Measurements from ENCODE around the gene CDK9.

Gene CDK9

GRCh38 chr9:127813686-127814226, 27.9 kb downstream of the CDK9 start:
- Histone ChIP-seq H3K9ac (ENCODE audit: low read length) (no peak overlapping the region), H3K36me3 (ENCODE audit: control insufficient read depth, insufficient read depth, low read length) (peaks cover 5% of the 10 kb centered on the region), H3K27me3 (ENCODE audit: control insufficient read depth, insufficient read depth, low read length) (no peaks in the 10 kb centered on the region), H3K4me1 (ENCODE audit: control insufficient read depth, insufficient read depth, low read length) (peaks cover 12% of the 10 kb centered on the region), H3K9me3 (ENCODE audit: control insufficient read depth, low read length) (no peaks in the 10 kb centered on the region), H3K4me3 (ENCODE audit: low read length) (no peak overlapping the region)

GRCh38 chr9:127814619-127815511, 29.0 kb downstream of the CDK9 start:
- H3K27me3 ChIP-seq (ENCODE audit: control insufficient read depth, insufficient read depth, low read length) = no peaks in the 10 kb centered on the region
- H3K4me3 ChIP-seq (ENCODE audit: low read length) = no peak overlapping the region
- no peaks in the 10 kb centered on the region for H3K9me3 ChIP-seq (ENCODE audit: control insufficient read depth, low read length)
- H3K4me1 ChIP-seq (ENCODE audit: control insufficient read depth, insufficient read depth, low read length) = peaks cover 3% of the 10 kb centered on the region
- peaks cover 5% of the 10 kb centered on the region for H3K36me3 ChIP-seq (ENCODE audit: control insufficient read depth, insufficient read depth, low read length)
- H3K9ac ChIP-seq (ENCODE audit: low read length) = no peak overlapping the region

GRCh38 chr9:127815512-127816361, 29.9 kb downstream of the CDK9 start:
- Histone ChIP-seq H3K36me3 (ENCODE audit: control insufficient read depth, insufficient read depth, low read length) (peaks cover 5% of the 10 kb centered on the region), H3K9me3 (ENCODE audit: control insufficient read depth, low read length) (no peaks in the 10 kb centered on the region), H3K9ac (ENCODE audit: low read length) (no peak overlapping the region), H3K4me3 (ENCODE audit: low read length) (no peak overlapping the region), H3K4me1 (ENCODE audit: control insufficient read depth, insufficient read depth, low read length) (no peaks in the 10 kb centered on the region), H3K27me3 (ENCODE audit: control insufficient read depth, insufficient read depth, low read length) (no peaks in the 10 kb centered on the region)

- Histone ChIP-seq H3K4me3 (ENCODE audit: low read length) (no peak overlapping the region), H3K9ac (ENCODE audit: low read length) (no peak overlapping the region), H3K9me3 (ENCODE audit: control insufficient read depth, low read length) (no peaks in the 10 kb centered on the region), H3K27me3 (ENCODE audit: control insufficient read depth, insufficient read depth, low read length) (no peaks in the 10 kb centered on the region), H3K36me3 (ENCODE audit: control insufficient read depth, insufficient read depth, low read length) (peaks cover 5% of the 10 kb centered on the region), H3K4me1 (ENCODE audit: control insufficient read depth, insufficient read depth, low read length) (no peaks in the 10 kb centered on the region)
Observed at GRCh38 chr9:127816362-127816725, 30.5 kb downstream of the CDK9 start.

- H3K9ac ChIP-seq (ENCODE audit: low read length) = no peak overlapping the region
- no peaks in the 10 kb centered on the region for H3K9me3 ChIP-seq (ENCODE audit: control insufficient read depth, low read length)
- no peaks in the 10 kb centered on the region for H3K4me1 ChIP-seq (ENCODE audit: control insufficient read depth, insufficient read depth, low read length)
- H3K36me3 ChIP-seq (ENCODE audit: control insufficient read depth, insufficient read depth, low read length) = peaks cover 5% of the 10 kb centered on the region
- no peak overlapping the region for H3K4me3 ChIP-seq (ENCODE audit: low read length)
- no peaks in the 10 kb centered on the region for H3K27me3 ChIP-seq (ENCODE audit: control insufficient read depth, insufficient read depth, low read length)
Observed at GRCh38 chr9:127816728-127817127, 30.9 kb downstream of the CDK9 start.

- H3K4me1 ChIP-seq (ENCODE audit: control insufficient read depth, insufficient read depth, low read length) = no peaks in the 10 kb centered on the region
- H3K9me3 ChIP-seq (ENCODE audit: control insufficient read depth, low read length) = no peaks in the 10 kb centered on the region
- H3K4me3 ChIP-seq (ENCODE audit: low read length) = no peak overlapping the region
- no peaks in the 10 kb centered on the region for H3K27me3 ChIP-seq (ENCODE audit: control insufficient read depth, insufficient read depth, low read length)
- peaks cover 5% of the 10 kb centered on the region for H3K36me3 ChIP-seq (ENCODE audit: control insufficient read depth, insufficient read depth, low read length)
- H3K9ac ChIP-seq (ENCODE audit: low read length) = no peak overlapping the region
Observed at GRCh38 chr9:127817881-127818434, 32.1 kb downstream of the CDK9 start.

- no peaks in the 10 kb centered on the region for H3K9me3 ChIP-seq (ENCODE audit: control insufficient read depth, low read length)
- H3K9ac ChIP-seq (ENCODE audit: low read length) = no peak overlapping the region
- no peak overlapping the region for H3K4me3 ChIP-seq (ENCODE audit: low read length)
- peaks cover 5% of the 10 kb centered on the region for H3K36me3 ChIP-seq (ENCODE audit: control insufficient read depth, insufficient read depth, low read length)
- H3K4me1 ChIP-seq (ENCODE audit: control insufficient read depth, insufficient read depth, low read length) = no peaks in the 10 kb centered on the region
- no peaks in the 10 kb centered on the region for H3K27me3 ChIP-seq (ENCODE audit: control insufficient read depth, insufficient read depth, low read length)
Observed at GRCh38 chr9:127818574-127818973, 32.7 kb downstream of the CDK9 start.

- Histone ChIP-seq H3K4me1 (ENCODE audit: control insufficient read depth, insufficient read depth, low read length) (no peaks in the 10 kb centered on the region), H3K36me3 (ENCODE audit: control insufficient read depth, insufficient read depth, low read length) (no peaks in the 10 kb centered on the region), H3K9ac (ENCODE audit: low read length) (no peak overlapping the region), H3K27me3 (ENCODE audit: control insufficient read depth, insufficient read depth, low read length) (peaks cover 11% of the 10 kb centered on the region), H3K9me3 (ENCODE audit: control insufficient read depth, low read length) (no peaks in the 10 kb centered on the region), H3K4me3 (ENCODE audit: low read length) (no peak overlapping the region)
Observed at GRCh38 chr9:127822108-127822507, 36.3 kb downstream of the CDK9 start.

GRCh38 chr9:127825319-127826051, 39.7 kb downstream of the CDK9 start:
- H3K9ac ChIP-seq (ENCODE audit: low read length) = no peak overlapping the region
- H3K36me3 ChIP-seq (ENCODE audit: control insufficient read depth, insufficient read depth, low read length) = no peaks in the 10 kb centered on the region
- peaks cover 16% of the 10 kb centered on the region for H3K27me3 ChIP-seq (ENCODE audit: control insufficient read depth, insufficient read depth, low read length)
- H3K4me3 ChIP-seq (ENCODE audit: low read length) = no peak overlapping the region
- H3K4me1 ChIP-seq (ENCODE audit: control insufficient read depth, insufficient read depth, low read length) = peaks cover 11% of the 10 kb centered on the region
- no peaks in the 10 kb centered on the region for H3K9me3 ChIP-seq (ENCODE audit: control insufficient read depth, low read length)

GRCh38 chr9:127826253-127826913, 40.5 kb downstream of the CDK9 start:
- no peaks in the 10 kb centered on the region for H3K36me3 ChIP-seq (ENCODE audit: control insufficient read depth, insufficient read depth, low read length)
- no peaks in the 10 kb centered on the region for H3K9me3 ChIP-seq (ENCODE audit: control insufficient read depth, low read length)

More at GRCh38 chr9:127826253-127826913, 40.5 kb downstream of the CDK9 start:
- Histone ChIP-seq H3K9ac (ENCODE audit: low read length) (no peak overlapping the region), H3K4me1 (ENCODE audit: control insufficient read depth, insufficient read depth, low read length) (peaks cover 11% of the 10 kb centered on the region), H3K27me3 (ENCODE audit: control insufficient read depth, insufficient read depth, low read length) (peaks cover 16% of the 10 kb centered on the region), H3K4me3 (ENCODE audit: low read length) (no peak overlapping the region)

Data from mucosa of stomach (tissue), 1 donor.